Measurements from ENCODE around the gene SUSD6.

DNA sequence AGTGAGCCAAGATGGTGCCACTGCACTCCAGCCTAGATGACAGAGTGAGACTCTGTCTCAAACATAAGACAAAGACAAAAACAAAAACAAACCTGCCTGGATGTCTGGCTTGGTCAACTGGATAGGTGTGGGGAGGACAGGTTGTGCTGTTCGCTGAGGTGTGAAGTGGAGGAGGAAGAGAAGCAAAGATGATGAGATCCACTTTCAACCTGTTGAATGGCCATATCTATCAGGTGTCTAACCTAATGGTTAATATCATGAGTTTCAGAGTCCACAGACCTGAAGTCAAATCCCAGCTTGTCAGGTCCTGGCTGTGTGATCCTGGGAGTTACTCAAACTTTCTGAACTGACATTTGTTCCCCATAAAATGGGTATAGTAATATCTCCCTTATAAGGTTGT, 27.0 kb upstream of the SUSD6 start:
- TF ChIP-seq, protein P1, sequence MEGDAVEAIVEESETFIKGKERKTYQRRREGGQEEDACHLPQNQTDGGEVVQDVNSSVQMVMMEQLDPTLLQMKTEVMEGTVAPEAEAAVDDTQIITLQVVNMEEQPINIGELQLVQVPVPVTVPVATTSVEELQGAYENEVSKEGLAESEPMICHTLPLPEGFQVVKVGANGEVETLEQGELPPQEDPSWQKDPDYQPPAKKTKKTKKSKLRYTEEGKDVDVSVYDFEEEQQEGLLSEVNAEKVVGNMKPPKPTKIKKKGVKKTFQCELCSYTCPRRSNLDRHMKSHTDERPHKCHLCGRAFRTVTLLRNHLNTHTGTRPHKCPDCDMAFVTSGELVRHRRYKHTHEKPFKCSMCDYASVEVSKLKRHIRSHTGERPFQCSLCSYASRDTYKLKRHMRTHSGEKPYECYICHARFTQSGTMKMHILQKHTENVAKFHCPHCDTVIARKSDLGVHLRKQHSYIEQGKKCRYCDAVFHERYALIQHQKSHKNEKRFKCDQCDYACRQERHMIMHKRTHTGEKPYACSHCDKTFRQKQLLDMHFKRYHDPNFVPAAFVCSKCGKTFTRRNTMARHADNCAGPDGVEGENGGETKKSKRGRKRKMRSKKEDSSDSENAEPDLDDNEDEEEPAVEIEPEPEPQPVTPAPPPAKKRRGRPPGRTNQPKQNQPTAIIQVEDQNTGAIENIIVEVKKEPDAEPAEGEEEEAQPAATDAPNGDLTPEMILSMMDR (IDR thresholded peaks at IDR 0.05; ENCODE audit: poor library complexity), result no peak
- TF ChIP-seq EZH2phosphoT487 (IDR thresholded peaks at IDR 0.05; ENCODE audit: low read depth, severe bottlenecking, unreplicated experiment) (no peak), EZH2 (IDR thresholded peaks at IDR 0.05; ENCODE audit: borderline replicate concordance) (no peak)
